Suprapubic skin (tissue), 4 donors: ENCODE results near the gene RPSA.

Experiments used
- CTCF ChIP-seq, 2 donors: fragments of 200-600 bp in 1 of 2; fragments of 450-650 bp in 1 of 2; sonication (generic) in 1 of 2; IDR thresholded peaks; one replicate each; pipeline ENCODE4 v1.5.1; 2016 to 2019; ENCODE audit warnings: antibody characterized with exemption in 2 of 2, mild to moderate bottlenecking in 1 of 2, moderate library complexity in 1 of 2
- POLR2A ChIP-seq, 2 donors: fragments of 450-650 bp; IDR thresholded peaks; one replicate each; pipeline ENCODE4 v1.6.1; 2017; ENCODE audit warnings: antibody characterized with exemption in 2 of 2, mild to moderate bottlenecking in 2 of 2, moderate library complexity in 2 of 2
- POLR2AphosphoS5 ChIP-seq, 3 donors: sonication (generic); formaldehyde crosslinking; IDR thresholded peaks; one replicate each; pipeline ENCODE4 v1.6.1; 2017; ENCODE audit warnings: antibody characterized with exemption in 3 of 3

GRCh38 chr3:39361252-39361927 lies 45.1 kb upstream of the RPSA start:
- TF ChIP-seq CTCF (IDR thresholded peaks at IDR 0.05) (no peak), POLR2A (IDR thresholded peaks at IDR 0.05) (no peak), POLR2AphosphoS5 (IDR thresholded peaks at IDR 0.05) (no peak)
